ENCODE measurements around the gene ACAP1. TPM values are rescaled to one million over a fixed set of nuclear protein-coding genes. Genes with fewer than 3 reads are reported as not detected.

The ACAP1 gene
- total RNA-seq, 6 donors from 2014 or later, result 8.5 to 114 (median 22.8) TPM

DNA sequence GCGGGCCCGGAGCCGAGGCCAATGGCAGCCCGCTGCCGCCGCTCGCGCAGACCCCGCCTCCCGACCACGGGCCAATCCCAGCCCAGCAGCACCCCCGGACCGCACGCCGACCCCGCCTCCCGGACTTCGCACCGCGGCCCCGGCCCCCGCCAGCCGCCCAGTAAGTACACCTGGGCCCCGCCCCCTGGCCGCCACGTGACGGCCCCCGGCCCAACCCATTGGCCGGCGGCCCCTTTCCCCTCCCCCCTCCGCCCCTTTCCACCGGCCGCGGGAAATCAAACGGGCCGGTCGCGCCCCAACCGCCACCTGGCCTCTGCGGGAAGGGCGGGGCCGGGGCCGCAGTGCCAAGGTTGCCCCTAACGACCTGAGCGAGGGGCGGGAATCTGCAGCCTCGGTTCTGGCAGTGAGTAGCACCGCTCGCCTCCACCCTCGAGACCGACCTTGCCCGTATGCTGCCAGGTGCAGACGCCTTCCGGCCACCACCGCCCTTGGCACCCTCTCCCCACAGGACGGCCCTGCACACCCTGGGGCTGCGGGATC lies 41.6 kb upstream of the ACAP1 start, which contains the start of gene YBX2:
TSS of gene YBX2 (minus strand) at position 26 of the 540 bp plus-strand sequence. CDS start 139 bp downstream, outside the sequence.
- no peaks in the 10 kb centered on the region for H3K9me3 ChIP-seq
- peak; percentile 72 to 93 for DNase-seq
- TF ChIP-seq, protein P1, sequence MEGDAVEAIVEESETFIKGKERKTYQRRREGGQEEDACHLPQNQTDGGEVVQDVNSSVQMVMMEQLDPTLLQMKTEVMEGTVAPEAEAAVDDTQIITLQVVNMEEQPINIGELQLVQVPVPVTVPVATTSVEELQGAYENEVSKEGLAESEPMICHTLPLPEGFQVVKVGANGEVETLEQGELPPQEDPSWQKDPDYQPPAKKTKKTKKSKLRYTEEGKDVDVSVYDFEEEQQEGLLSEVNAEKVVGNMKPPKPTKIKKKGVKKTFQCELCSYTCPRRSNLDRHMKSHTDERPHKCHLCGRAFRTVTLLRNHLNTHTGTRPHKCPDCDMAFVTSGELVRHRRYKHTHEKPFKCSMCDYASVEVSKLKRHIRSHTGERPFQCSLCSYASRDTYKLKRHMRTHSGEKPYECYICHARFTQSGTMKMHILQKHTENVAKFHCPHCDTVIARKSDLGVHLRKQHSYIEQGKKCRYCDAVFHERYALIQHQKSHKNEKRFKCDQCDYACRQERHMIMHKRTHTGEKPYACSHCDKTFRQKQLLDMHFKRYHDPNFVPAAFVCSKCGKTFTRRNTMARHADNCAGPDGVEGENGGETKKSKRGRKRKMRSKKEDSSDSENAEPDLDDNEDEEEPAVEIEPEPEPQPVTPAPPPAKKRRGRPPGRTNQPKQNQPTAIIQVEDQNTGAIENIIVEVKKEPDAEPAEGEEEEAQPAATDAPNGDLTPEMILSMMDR (IDR thresholded peaks at IDR 0.05), result no peak
- TF ChIP-seq POLR2AphosphoS5 (IDR thresholded peaks at IDR 0.05) (no peak), EP300 (IDR thresholded peaks at IDR 0.05) (no peak), POLR2A (IDR thresholded peaks at IDR 0.05) (no peak)
- peaks cover 24 to 34% (median 25%) of the 10 kb centered on the region in 4 donors for H3K4me1 ChIP-seq
- ATAC-seq (ENCODE audit: low FRiP score in 2 of 2), result peak in 1 of 2 donors; percentile 31
- no peak within 1 kb of the TSS for H3K27ac ChIP-seq
- H3K36me3 ChIP-seq, result no peaks in the 10 kb centered on the region
- 0 to 2% methylated on average over 12 to 14 of the region's 57 CpGs for WGBS, 2 donors
- H3K4me3 ChIP-seq, result peak within 1 kb of the TSS in 3 of 4 donors; percentile 36 to 46 (median 41)
- H3K27me3 ChIP-seq, result peaks cover 0 to 16% (median 15%) of the 10 kb centered on the region in 4 donors

DNA sequence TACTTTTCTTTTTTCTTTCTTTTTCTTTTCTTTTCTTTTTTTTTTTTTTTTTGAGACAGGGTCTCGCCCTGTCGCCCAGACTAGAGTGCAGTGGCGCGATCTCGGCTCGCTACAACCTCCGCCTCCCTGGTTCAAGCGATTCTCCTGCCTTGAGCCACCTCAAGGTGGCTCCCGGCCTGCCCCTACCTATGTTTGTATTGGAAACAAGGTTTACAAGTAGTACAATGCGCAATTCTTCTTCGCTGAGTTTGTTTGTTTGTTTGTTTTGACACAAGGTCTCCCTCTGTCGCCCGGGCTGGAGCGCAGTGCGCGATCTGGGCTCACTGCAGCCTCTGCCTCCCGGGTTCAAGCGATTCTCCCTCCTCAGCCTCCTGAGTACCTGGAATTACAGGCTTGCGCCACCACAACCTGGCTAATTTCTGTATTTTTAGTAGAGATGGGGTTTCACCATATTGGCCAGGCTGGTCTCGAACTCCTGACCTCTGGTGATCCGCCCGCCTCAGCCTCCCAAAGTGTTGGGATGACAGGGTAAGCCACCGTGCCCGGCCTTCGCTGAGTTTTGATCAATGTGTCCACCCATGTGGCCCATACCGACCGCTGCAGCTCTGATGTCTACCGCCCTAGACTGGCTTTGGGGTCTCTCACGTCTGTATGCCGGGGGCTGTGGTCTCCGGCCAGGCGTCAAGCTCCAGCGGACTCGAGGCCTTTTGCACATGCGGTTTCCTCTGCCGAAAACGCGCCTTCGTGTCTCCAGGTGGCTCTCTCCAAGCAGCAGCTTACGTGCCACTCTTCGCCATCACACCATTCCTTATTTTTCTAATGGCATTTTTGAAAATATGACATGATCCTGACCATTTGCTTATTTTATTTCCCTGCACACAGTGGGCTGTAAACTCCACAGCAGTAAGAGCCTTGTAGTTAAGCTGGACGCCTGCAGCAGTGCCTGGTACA lies 40.8 kb upstream of the ACAP1 start:
- Histone ChIP-seq H3K36me3 (no peaks in the 10 kb centered on the region), H3K9me3 (no peaks in the 10 kb centered on the region), H3K4me3 (peak overlapping the region in 3 of 4 donors; percentile 36 to 46 (median 41)), H3K4me1 (peaks cover 24 to 34% (median 25%) of the 10 kb centered on the region in 4 donors), H3K27me3 (peaks cover 0 to 16% (median 15%) of the 10 kb centered on the region in 4 donors), H3K27ac (peak overlapping the region in 1 of 4 donors; percentile 30)
- no peak for TF ChIP-seq POLR2AphosphoS5 (IDR thresholded peaks at IDR 0.05)
- no peak for TF ChIP-seq POLR2A (IDR thresholded peaks at IDR 0.05)
- TF ChIP-seq, protein P1 (IDR thresholded peaks at IDR 0.05), result no peak
- TF ChIP-seq EP300 (IDR thresholded peaks at IDR 0.05), result no peak
- ATAC-seq (ENCODE audit: low FRiP score in 2 of 2) (no peak), DNase-seq (no peak)
- WGBS, 2 donors, result 60 to 73% methylated on average over 33 to 38 of the region's 42 CpGs

DNA sequence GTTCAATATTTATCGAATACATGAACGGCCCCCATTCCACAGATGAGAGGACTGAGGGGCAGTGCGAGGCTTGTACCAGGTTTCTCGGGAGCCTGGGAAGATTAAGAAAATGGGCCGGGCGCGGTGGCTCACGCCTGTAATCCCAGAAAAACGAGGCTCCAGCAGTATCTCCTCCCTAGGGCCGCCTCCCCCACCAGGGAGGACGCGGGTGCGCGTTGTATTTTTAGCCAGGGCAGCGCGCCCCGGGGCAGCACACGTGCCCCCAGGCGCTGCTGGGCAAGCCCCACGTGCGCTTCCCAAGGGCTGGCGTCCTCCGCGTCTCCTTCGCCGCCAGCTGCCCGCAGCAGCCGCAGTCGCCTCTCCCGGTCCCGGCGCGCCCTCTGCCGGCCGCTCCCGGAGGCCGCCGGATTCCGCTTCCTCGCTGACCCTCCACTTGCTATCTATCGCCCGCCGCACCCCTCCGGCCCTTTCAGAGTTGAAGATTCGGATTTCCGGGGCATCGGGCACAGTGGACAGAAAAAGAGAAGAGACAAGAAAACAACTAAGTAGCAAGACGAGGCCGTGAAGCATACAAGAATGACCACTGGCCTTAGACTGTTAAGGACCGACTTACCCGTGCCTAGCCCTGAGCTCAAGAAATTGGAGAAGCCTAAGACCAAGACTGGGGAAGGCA lies 40.0 kb upstream of the ACAP1 start:
- no peaks in the 10 kb centered on the region for H3K36me3 ChIP-seq
- 4% methylated on average over 25 to 47 of the region's 51 CpGs for WGBS, 2 donors
- H3K9me3 ChIP-seq, result no peaks in the 10 kb centered on the region
- H3K27me3 ChIP-seq, result peaks cover 0 to 16% (median 15%) of the 10 kb centered on the region in 4 donors
- peak overlapping the region in 2 of 4 donors; percentile 9 to 20 for H3K4me3 ChIP-seq
- peak; percentile 83 to 95 for ATAC-seq (ENCODE audit: low FRiP score in 2 of 2)
- DNase-seq, result peak; percentile 83 to 98
- H3K27ac ChIP-seq, result peak overlapping the region in 1 of 4 donors; percentile 30
- TF ChIP-seq, protein P1 (IDR thresholded peaks at IDR 0.05), result peak; percentile 93 to 98 (median 96)
- peak; percentile 29 to 40 for TF ChIP-seq POLR2AphosphoS5 (IDR thresholded peaks at IDR 0.05)
- TF ChIP-seq POLR2A (IDR thresholded peaks at IDR 0.05), result no peak
- peak in 1 of 4 donors; percentile 57 for TF ChIP-seq EP300 (IDR thresholded peaks at IDR 0.05)
- H3K4me1 ChIP-seq, result peaks cover 24 to 34% (median 25%) of the 10 kb centered on the region in 4 donors

GRCh38 chr17:7304179-7304578 lies 32.1 kb upstream of the ACAP1 start:
- 94 to 97% methylated on average over 7 of the region's 7 CpGs for WGBS, 2 donors
- Histone ChIP-seq H3K4me3 (no peak overlapping the region), H3K9me3 (no peaks in the 10 kb centered on the region), H3K36me3 (no peaks in the 10 kb centered on the region), H3K27me3 (no peaks in the 10 kb centered on the region), H3K4me1 (peaks cover 4 to 18% (median 7%) of the 10 kb centered on the region in 4 donors), H3K27ac (no peak overlapping the region)
- TF ChIP-seq, protein P1 (IDR thresholded peaks at IDR 0.05), result no peak
- no peak for TF ChIP-seq POLR2A (IDR thresholded peaks at IDR 0.05)
- no peak for TF ChIP-seq POLR2AphosphoS5 (IDR thresholded peaks at IDR 0.05)
- TF ChIP-seq EP300 (IDR thresholded peaks at IDR 0.05), result no peak
- no peak for DNase-seq
- no peak for ATAC-seq (ENCODE audit: low FRiP score in 2 of 2)

All from upper lobe of left lung (tissue), 6 donors.